A549 (cell line): ENCODE measurements around the gene SDF2. TPM values are rescaled to one million over a fixed set of nuclear protein-coding genes. Genes with fewer than 3 reads are reported as not detected.

Experiments
- ATAC-seq, 2 experiments: fragments of 200-7000 bp in 1 of 2; fragments of >200 bp in 1 of 2; cut with Nextera tagmentation in 1 of 2; cut with Tn5 transposase in 1 of 2; 3 replicates each; pipeline versions ENCODE4 v1.8.0 to v1.9.1; 2018 to 2020; ENCODE audit warnings: mild to moderate bottlenecking in 1 of 2, moderate library complexity in 1 of 2
- CTCF ChIA-PET: fragments of 300-600 bp; sonication (Branson Sonifier 250); formaldehyde crosslinking; extraction: SDS; loops from one replicate; lab custom pipeline; 2021; ENCODE audit warnings: antibody characterized with exemption, inconsistent platforms; lab: Yijun Ruan, JAX
- POLR2A ChIA-PET: fragments of 350-600 bp; formaldehyde crosslinking; extraction: SDS; loops from one replicate; lab custom pipeline; 2021; ENCODE audit warnings: antibody characterized with exemption, inconsistent platforms; lab: Yijun Ruan, JAX
- DNase-seq, 2 experiments: peaks; one replicate each; pipeline versions ENCODE4 v3.0.0 to v3.0.0-alpha.2; 2011 to 2016; ENCODE audit warnings: low read depth in 1 of 2, low spot score in 1 of 2
- FAIRE-seq: peaks from 2 replicates; lab custom pipeline; 2011; peaks lifted over from hg19 to GRCh38; lab: Jason Lieb, UNC
- H3K27ac ChIP-seq, 2 experiments: fragments of >200 bp; sonication (Bioruptor Twin); formaldehyde crosslinking; 3 replicates each; pipeline ENCODE4 v1.5.1; 2016 to 2017
- H3K4me1 ChIP-seq: fragments of >200 bp; sonication (Bioruptor Twin); formaldehyde crosslinking; 3 replicates; pipeline ENCODE4 v1.6.1; 2016
- H3K4me2 ChIP-seq: fragments of >200 bp; sonication (Bioruptor Twin); formaldehyde crosslinking; 3 replicates; pipeline ENCODE4 v1.6.1; 2016
- H3K4me3 ChIP-seq: fragments of >200 bp; sonication (Bioruptor Twin); formaldehyde crosslinking; 3 replicates; pipeline ENCODE4 v1.5.1; 2016
- H3K9me3 ChIP-seq: fragments of >200 bp; sonication (Bioruptor Twin); formaldehyde crosslinking; 3 replicates; pipeline ENCODE4 v1.6.1; 2016
- CBX2 ChIP-seq: fragments of 200-600 bp; sonication (generic); IDR thresholded peaks from 2 replicates; pipeline ENCODE4 v1.6.1; 2016; ENCODE audit warnings: low read depth, mild to moderate bottlenecking, borderline replicate concordance
- CEBPB ChIP-seq, 2 experiments: fragments of >200 bp in 1 of 2; sonication (Bioruptor Twin) in 1 of 2; formaldehyde crosslinking in 1 of 2; IDR thresholded peaks; 2 replicates each; pipeline ENCODE4 v1.6.1; 2012 to 2016
- CTCF ChIP-seq: fragments of >200 bp; sonication (Bioruptor Twin); formaldehyde crosslinking; IDR thresholded peaks from 3 replicates; pipeline ENCODE4 v1.5.1; 2016
- EHMT2 ChIP-seq: fragments of 200-600 bp; sonication (generic); IDR thresholded peaks from 2 replicates; pipeline ENCODE4 v1.6.1; 2016; ENCODE audit warnings: antibody characterized with exemption, low read depth, mild to moderate bottlenecking, moderate library complexity
- EP300 ChIP-seq, 2 experiments: fragments of >200 bp; sonication (Bioruptor Twin); formaldehyde crosslinking; IDR thresholded peaks; 2 replicates in 1 of 2; 3 replicates in 1 of 2; pipeline ENCODE4 v1.6.1; 2016 to 2017
- FOSB ChIP-seq: fragments of 250-450 bp; sonication (Bioruptor Pico); IDR thresholded peaks from 2 replicates; pipeline ENCODE4 v1.5.0; 2020; ENCODE audit warnings: mild to moderate bottlenecking, moderate library complexity
- HOXA7 ChIP-seq: fragments of 250-450 bp; sonication (Bioruptor Pico); IDR thresholded peaks from 2 replicates; pipeline ENCODE4 v1.5.0; 2020; ENCODE audit warnings: mild to moderate bottlenecking, moderate library complexity
- JUN ChIP-seq, 2 experiments: fragments of >200 bp; sonication (Bioruptor Twin); formaldehyde crosslinking; IDR thresholded peaks; 2 replicates in 1 of 2; 3 replicates in 1 of 2; pipeline ENCODE4 v1.6.1; 2016 to 2017
- KDM1A ChIP-seq: fragments of 200-600 bp; sonication (generic); IDR thresholded peaks from 2 replicates; pipeline ENCODE4 v1.6.1; 2016; ENCODE audit warnings: low read depth, mild to moderate bottlenecking
- MAX ChIP-seq: IDR thresholded peaks from 2 replicates; pipeline ENCODE4 v1.6.1; 2012
- MAZ ChIP-seq: fragments of 150-350 bp; IDR thresholded peaks from 2 replicates; pipeline ENCODE4 v1.6.1; 2014; ENCODE audit warnings: antibody characterized with exemption, low read depth, low read length, borderline replicate concordance
- MYC ChIP-seq: IDR thresholded peaks from 2 replicates; pipeline ENCODE4 v1.6.1; 2012; ENCODE audit warnings: mild to moderate bottlenecking, inconsistent platforms, low read length, improper control_type of control experiment, borderline replicate concordance
- NFE2L2 ChIP-seq: fragments of 150-350 bp; conservative IDR thresholded peaks from 2 replicates; pipeline ENCODE4 v1.6.1; 2014; ENCODE audit warnings: low read length
- NPAS2 ChIP-seq: fragments of 250-450 bp; sonication (Bioruptor Pico); IDR thresholded peaks from 2 replicates; pipeline ENCODE4 v1.8.0; 2022; ENCODE audit warnings: mild to moderate bottlenecking, moderate library complexity, borderline replicate concordance
- PHF8 ChIP-seq: fragments of 200-600 bp; sonication (generic); IDR thresholded peaks from 2 replicates; pipeline ENCODE4 v1.6.1; 2016; ENCODE audit warnings: low read depth, mild to moderate bottlenecking, antibody characterized with exemption, moderate library complexity, borderline replicate concordance
- POLR2AphosphoS2 ChIP-seq: conservative IDR thresholded peaks from 2 replicates; pipeline ENCODE4 v1.6.1; 2012; ENCODE audit warnings: low read length, improper control_type of control experiment, inconsistent platforms
- RAD21 ChIP-seq, 2 experiments: fragments of >200 bp in 1 of 2; sonication (Bioruptor Twin) in 1 of 2; formaldehyde crosslinking in 1 of 2; IDR thresholded peaks in 1 of 2; conservative IDR thresholded peaks in 1 of 2; 2 replicates in 1 of 2; 3 replicates in 1 of 2; pipeline ENCODE4 v1.6.1; 2012 to 2018; ENCODE audit warnings: inconsistent platforms in 1 of 2
- RCOR1 ChIP-seq: fragments of 150-350 bp; IDR thresholded peaks from 2 replicates; pipeline ENCODE4 v1.6.1; 2014; ENCODE audit warnings: antibody characterized with exemption, low read length, low read depth
- RFX5 ChIP-seq: fragments of 450-650 bp; IDR thresholded peaks from 2 replicates; pipeline ENCODE4 v1.7.1; 2014; ENCODE audit warnings: antibody characterized with exemption, mild to moderate bottlenecking, moderate library complexity
- TFCP2L1 ChIP-seq: fragments of 250-450 bp; sonication (Bioruptor Pico); IDR thresholded peaks from 2 replicates; pipeline ENCODE4 v1.5.0; 2021; ENCODE audit warnings: mild to moderate bottlenecking
- WGBS: methylation state at CpG from one replicate; pipeline ENCODE4 v1.1.6; 2017; ENCODE audit errors: missing lambda C conversion rate; 5-methylcytosine and 5-hydroxymethylcytosine counted together
- polyA plus RNA-seq, 4 experiments: library from polyadenylated mRNA; depleted of rRNA in 3 of 4; stranded (reverse); fragments of >200 nt; fragmentation: RNase III in 1 of 4; extraction: RNeasy Plus Mini Kit Qiagen cat#74134 plus additional on column Dnase treatment in 1 of 4; gene quantifications; 2 replicates in 3 of 4; 3 replicates in 1 of 4; pipeline ENCODE4 v1.2.3, GENCODE V29; 2011 to 2017
- TF ChIP-seq, protein P1 (sequence below): fragments of 250-450 bp; sonication (Bioruptor Pico); IDR thresholded peaks from 2 replicates; pipeline ENCODE4 v1.5.0; 2020; ENCODE audit warnings: low read depth, mild to moderate bottlenecking, moderate library complexity
- TF ChIP-seq, protein P2 (sequence below): fragments of 200-600 bp; sonication (generic); IDR thresholded peaks from 2 replicates; pipeline ENCODE4 v1.6.1; 2016; ENCODE audit warnings: antibody characterized with exemption, mild to moderate bottlenecking, moderate library complexity
- TF ChIP-seq, protein P3 (sequence below): fragments of >200 bp; sonication (Bioruptor Twin); formaldehyde crosslinking; IDR thresholded peaks from 2 replicates; pipeline ENCODE4 v1.6.1; 2016

The SDF2 gene
- polyA plus RNA-seq, 2 of the 4 experiments (the other 2 are of a cell fraction) = 87.9 to 93.8 TPM

- WGBS = 56% methylated on average over 5 of the region's 7 CpGs
- no peak for DNase-seq
- FAIRE-seq = no peak
- ChIA-PET POLR2A (no interaction called here), CTCF (interaction anchor here (0.7 to 17.6 kb wide), 4 partner anchors 13 to 58 kb away, joined by 3 to 335 read pairs (median 3); partner anchors contain the start of gene RPL23A)
- TF ChIP-seq RFX5 = no peak
- TF ChIP-seq EP300 (IDR thresholded peaks at IDR 0.05) = no peak
- TF ChIP-seq CTCF = no peak
- TF ChIP-seq CEBPB (IDR thresholded peaks at IDR 0.05) = no peak
- no peak for TF ChIP-seq RAD21 (conservative IDR thresholded peaks at IDR 0.05 in 1 of 2, IDR thresholded peaks at IDR 0.05 in 1 of 2)
- TF ChIP-seq EHMT2 = no peak
- TF ChIP-seq, protein P1, sequence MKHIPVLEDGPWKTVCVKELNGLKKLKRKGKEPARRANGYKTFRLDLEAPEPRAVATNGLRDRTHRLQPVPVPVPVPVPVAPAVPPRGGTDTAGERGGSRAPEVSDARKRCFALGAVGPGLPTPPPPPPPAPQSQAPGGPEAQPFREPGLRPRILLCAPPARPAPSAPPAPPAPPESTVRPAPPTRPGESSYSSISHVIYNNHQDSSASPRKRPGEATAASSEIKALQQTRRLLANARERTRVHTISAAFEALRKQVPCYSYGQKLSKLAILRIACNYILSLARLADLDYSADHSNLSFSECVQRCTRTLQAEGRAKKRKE (CRISPR knock-in tag) = no peak
- TF ChIP-seq CBX2 = no peak
- TF ChIP-seq TFCP2L1 (CRISPR knock-in tag) = no peak
- TF ChIP-seq MYC = no peak
- TF ChIP-seq PHF8 = no peak
- no peak for ATAC-seq
- Histone ChIP-seq H3K4me1 (peaks cover 8% of the 10 kb centered on the region), H3K4me2 (no peak overlapping the region), H3K9me3 (no peaks in the 10 kb centered on the region), H3K4me3 (no peak overlapping the region), H3K27ac (no peak overlapping the region)
These were observed 45.0 kb upstream of the SDF2 start for GRCh38 chr17:28706471-28707338.

GRCh38 chr17:28705728-28706334 lies 44.1 kb upstream of the SDF2 start:
- WGBS = 80% methylated on average over 10 of the region's 10 CpGs
- FAIRE-seq (no peak), DNase-seq (no peak), ATAC-seq (0 out of 6 replicates have a peak, but pooled peaks of 1 of the 2 experiments have one; percentile 1)
- no peak overlapping the region for H3K4me2 ChIP-seq
- 0 out of 3 replicates have a peak, but pooled peaks cover 5% of the 10 kb centered on the region for H3K4me1 ChIP-seq
- POLR2A ChIA-PET = interaction anchor here (2.4 kb wide), 1 partner anchor 14 kb away, joined by 9 read pairs; the partner anchor contains the start of gene RPL23A
- no peak overlapping the region for H3K27ac ChIP-seq
- no peak overlapping the region for H3K4me3 ChIP-seq
- no peaks in the 10 kb centered on the region for H3K9me3 ChIP-seq
- TF ChIP-seq MAX = no peak
- TF ChIP-seq NFE2L2 = no peak
- no peak for TF ChIP-seq JUN (IDR thresholded peaks at IDR 0.05)
- TF ChIP-seq RFX5 = no peak
- TF ChIP-seq NPAS2 = no peak
- TF ChIP-seq, protein P2, sequence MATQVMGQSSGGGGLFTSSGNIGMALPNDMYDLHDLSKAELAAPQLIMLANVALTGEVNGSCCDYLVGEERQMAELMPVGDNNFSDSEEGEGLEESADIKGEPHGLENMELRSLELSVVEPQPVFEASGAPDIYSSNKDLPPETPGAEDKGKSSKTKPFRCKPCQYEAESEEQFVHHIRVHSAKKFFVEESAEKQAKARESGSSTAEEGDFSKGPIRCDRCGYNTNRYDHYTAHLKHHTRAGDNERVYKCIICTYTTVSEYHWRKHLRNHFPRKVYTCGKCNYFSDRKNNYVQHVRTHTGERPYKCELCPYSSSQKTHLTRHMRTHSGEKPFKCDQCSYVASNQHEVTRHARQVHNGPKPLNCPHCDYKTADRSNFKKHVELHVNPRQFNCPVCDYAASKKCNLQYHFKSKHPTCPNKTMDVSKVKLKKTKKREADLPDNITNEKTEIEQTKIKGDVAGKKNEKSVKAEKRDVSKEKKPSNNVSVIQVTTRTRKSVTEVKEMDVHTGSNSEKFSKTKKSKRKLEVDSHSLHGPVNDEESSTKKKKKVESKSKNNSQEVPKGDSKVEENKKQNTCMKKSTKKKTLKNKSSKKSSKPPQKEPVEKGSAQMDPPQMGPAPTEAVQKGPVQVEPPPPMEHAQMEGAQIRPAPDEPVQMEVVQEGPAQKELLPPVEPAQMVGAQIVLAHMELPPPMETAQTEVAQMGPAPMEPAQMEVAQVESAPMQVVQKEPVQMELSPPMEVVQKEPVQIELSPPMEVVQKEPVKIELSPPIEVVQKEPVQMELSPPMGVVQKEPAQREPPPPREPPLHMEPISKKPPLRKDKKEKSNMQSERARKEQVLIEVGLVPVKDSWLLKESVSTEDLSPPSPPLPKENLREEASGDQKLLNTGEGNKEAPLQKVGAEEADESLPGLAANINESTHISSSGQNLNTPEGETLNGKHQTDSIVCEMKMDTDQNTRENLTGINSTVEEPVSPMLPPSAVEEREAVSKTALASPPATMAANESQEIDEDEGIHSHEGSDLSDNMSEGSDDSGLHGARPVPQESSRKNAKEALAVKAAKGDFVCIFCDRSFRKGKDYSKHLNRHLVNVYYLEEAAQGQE = no peak
- no peak for TF ChIP-seq POLR2AphosphoS2
- no peak for TF ChIP-seq FOSB (CRISPR knock-in tag)
- no peak for TF ChIP-seq HOXA7
- TF ChIP-seq, protein P3, sequence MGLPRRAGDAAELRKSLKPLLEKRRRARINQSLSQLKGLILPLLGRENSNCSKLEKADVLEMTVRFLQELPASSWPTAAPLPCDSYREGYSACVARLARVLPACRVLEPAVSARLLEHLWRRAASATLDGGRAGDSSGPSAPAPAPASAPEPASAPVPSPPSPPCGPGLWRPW = no peak
- no peak for TF ChIP-seq TFCP2L1 (CRISPR knock-in tag)
- no peak for TF ChIP-seq MAZ
- TF ChIP-seq KDM1A = no peak
- TF ChIP-seq RCOR1 = no peak
- TF ChIP-seq, all 56 proteins: peak for 0
- CTCF ChIA-PET = interaction anchor here (0.7 to 31.4 kb wide), 5 partner anchors 3 to 241 kb away, joined by 3 to 335 read pairs (median 7); partner anchors contain the start of genes PROCA1 and RPL23A
